Measurements from ENCODE around the gene DHX30.

The DHX30 gene

GRCh38 chr3:47841786-47842349, 38.9 kb downstream of the DHX30 start:
- no peak overlapping the region for H3K4me3 ChIP-seq (replicated peaks; ENCODE audit: low read depth, low read length)
- peaks cover 47% of the 10 kb centered on the region for H3K36me3 ChIP-seq (ENCODE audit: control insufficient read depth, insufficient read depth, low read length)
- H3K27me3 ChIP-seq (replicated peaks; ENCODE audit: control insufficient read depth, insufficient read depth, low read length), result no peaks in the 10 kb centered on the region
- DNase-seq (ENCODE audit: extremely low read depth, insufficient read length), result no peak
- no peak for TF ChIP-seq CTCF (IDR thresholded peaks at IDR 0.05; ENCODE audit: insufficient read depth, low read length, poor library complexity, severe bottlenecking)

DNA sequence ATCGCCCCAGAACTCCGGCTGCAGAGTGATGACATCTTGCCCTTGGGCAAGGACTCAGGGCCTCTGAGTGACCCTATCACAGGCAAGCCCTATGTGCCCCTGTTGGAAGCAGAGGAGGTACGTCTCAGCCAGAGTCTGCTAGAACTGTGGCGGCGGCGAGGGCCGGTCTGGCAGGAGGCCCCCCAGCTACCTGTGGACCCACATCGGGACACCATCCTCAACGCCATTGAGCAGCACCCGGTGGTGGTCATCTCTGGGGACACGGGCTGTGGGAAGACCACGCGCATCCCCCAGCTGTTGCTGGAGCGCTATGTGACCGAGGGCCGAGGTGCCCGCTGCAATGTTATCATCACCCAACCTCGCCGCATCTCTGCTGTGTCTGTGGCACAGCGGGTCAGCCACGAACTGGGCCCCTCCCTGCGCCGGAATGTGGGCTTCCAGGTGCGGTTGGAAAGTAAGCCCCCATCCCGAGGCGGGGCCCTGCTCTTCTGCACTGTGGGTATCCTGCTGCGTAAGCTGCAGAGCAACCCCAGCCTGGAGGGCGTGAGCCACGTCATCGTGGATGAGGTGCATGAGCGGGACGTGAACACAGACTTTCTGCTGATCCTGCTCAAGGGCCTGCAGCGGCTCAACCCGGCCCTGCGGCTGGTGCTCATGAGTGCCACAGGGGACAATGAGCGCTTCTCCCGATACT, 43.4 kb downstream of the DHX30 start:
- peaks cover 59% of the 10 kb centered on the region for H3K36me3 ChIP-seq (ENCODE audit: control insufficient read depth, insufficient read depth, low read length)
- no peaks in the 10 kb centered on the region for H3K27me3 ChIP-seq (replicated peaks; ENCODE audit: control insufficient read depth, insufficient read depth, low read length)
- DNase-seq (ENCODE audit: extremely low read depth, insufficient read length), result no peak
- TF ChIP-seq CTCF (IDR thresholded peaks at IDR 0.05; ENCODE audit: insufficient read depth, low read length, poor library complexity, severe bottlenecking), result no peak
- H3K4me3 ChIP-seq (replicated peaks; ENCODE audit: low read depth, low read length), result no peak overlapping the region

DNA sequence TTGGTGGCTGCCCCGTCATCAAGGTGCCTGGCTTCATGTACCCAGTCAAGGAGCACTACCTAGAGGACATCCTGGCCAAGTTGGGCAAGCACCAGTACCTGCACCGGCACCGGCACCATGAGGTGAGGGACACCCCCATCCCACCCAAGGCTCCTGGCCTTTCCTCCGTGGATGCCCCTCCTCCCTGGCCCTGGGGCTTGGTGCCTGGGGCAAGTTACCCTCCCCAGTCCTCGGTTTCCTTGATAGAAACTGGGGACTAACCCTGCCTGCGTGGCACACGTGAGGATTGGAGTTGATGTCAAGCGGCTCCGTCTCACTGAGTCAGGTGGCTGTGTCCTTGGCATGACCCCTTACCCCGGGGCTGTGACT, 43.9 kb downstream of the DHX30 start:
- no peak for DNase-seq (ENCODE audit: extremely low read depth, insufficient read length)
- no peak for TF ChIP-seq CTCF (IDR thresholded peaks at IDR 0.05; ENCODE audit: insufficient read depth, low read length, poor library complexity, severe bottlenecking)
- peaks cover 55% of the 10 kb centered on the region for H3K36me3 ChIP-seq (ENCODE audit: control insufficient read depth, insufficient read depth, low read length)
- no peaks in the 10 kb centered on the region for H3K27me3 ChIP-seq (replicated peaks; ENCODE audit: control insufficient read depth, insufficient read depth, low read length)
- H3K4me3 ChIP-seq (replicated peaks; ENCODE audit: low read depth, low read length), result no peak overlapping the region

DNA sequence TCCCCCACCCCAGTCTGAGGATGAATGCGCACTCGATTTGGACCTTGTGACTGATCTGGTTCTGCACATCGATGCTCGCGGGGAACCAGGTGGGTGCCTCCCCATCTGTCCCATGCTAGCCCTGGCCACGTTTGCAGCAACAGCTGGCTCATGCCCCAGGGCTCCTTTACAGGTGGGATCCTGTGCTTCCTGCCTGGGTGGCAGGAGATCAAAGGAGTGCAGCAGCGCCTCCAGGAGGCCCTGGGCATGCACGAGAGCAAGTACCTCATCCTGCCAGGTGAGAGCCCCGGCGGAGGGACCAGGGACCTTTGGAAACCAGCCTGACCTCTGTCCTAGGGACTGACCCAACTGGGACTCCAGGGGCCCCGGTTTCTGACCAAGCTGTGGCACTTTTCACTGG, 44.3 kb downstream of the DHX30 start:
- TF ChIP-seq CTCF (IDR thresholded peaks at IDR 0.05; ENCODE audit: insufficient read depth, low read length, poor library complexity, severe bottlenecking), result no peak
- DNase-seq (ENCODE audit: extremely low read depth, insufficient read length), result no peak
- no peaks in the 10 kb centered on the region for H3K27me3 ChIP-seq (replicated peaks; ENCODE audit: control insufficient read depth, insufficient read depth, low read length)
- H3K4me3 ChIP-seq (replicated peaks; ENCODE audit: low read depth, low read length), result no peak overlapping the region
- peaks cover 55% of the 10 kb centered on the region for H3K36me3 ChIP-seq (ENCODE audit: control insufficient read depth, insufficient read depth, low read length)

GRCh38 chr3:47847801-47848518, 45.0 kb downstream of the DHX30 start:
- no peak overlapping the region for H3K4me3 ChIP-seq (replicated peaks; ENCODE audit: low read depth, low read length)
- no peaks in the 10 kb centered on the region for H3K27me3 ChIP-seq (replicated peaks; ENCODE audit: control insufficient read depth, insufficient read depth, low read length)
- DNase-seq (ENCODE audit: extremely low read depth, insufficient read length), result no peak
- no peak for TF ChIP-seq CTCF (IDR thresholded peaks at IDR 0.05; ENCODE audit: insufficient read depth, low read length, poor library complexity, severe bottlenecking)
- H3K36me3 ChIP-seq (ENCODE audit: control insufficient read depth, insufficient read depth, low read length), result peaks cover 52% of the 10 kb centered on the region
